ENCODE results near the gene ULBP3.
"Not testable (repeated sequence)": the region's sequence is repeated elsewhere in the genome, so short reads cannot be mapped to it uniquely, and the experiment has no call there.

The ULBP3 gene

GRCh38 chr6:150014623-150015280 is 54.2 kb downstream of the ULBP3 start:
- DNase-seq = not testable (repeated sequence)

GRCh38 chr6:150013785-150014622 is 54.9 kb downstream of the ULBP3 start:
- DNase-seq = not testable (repeated sequence)

DNA sequence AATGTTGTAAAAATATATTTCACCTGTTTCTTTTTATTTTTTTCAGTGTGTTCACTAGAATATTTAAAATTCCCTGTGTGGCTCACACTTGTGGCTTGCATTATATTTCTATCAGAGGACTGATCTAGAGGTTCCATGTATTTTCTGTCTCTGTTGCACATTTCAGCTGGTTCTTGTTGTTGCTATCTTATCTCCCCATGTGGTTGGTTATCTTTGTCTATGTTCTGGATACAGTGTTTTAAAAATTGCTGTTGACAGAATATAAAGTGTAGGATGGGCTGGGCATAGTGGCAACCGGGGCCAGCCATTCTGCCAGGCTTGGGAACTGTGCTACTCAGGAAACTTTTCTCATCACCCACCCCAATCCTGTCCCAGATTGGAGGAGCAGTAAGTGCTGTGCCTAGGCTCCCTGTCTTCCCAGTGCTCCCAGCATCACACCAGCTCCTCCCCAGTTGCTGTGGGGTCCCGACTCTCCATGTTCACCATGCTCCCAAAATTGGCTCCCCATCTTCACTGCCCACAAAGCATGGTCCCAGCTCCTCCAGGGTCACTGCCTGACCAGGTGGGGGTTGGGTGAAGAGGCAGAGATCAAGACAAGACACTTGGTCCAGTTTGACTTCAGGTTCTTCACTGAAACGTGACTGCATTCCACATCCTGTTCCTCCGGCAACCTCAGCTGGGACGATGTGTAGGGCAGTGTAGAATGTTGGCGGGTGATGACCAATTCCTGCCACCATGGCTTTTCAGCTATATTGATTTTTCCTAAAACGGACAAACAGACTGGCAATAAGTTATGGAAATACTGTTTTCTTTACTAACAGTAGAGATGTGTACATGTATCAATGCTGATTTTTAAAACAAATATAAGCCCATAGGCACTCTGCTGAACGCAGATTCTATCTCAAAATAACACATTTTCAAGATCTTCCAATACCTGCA is 55.8 kb downstream of the ULBP3 start:
- not testable (repeated sequence) for DNase-seq
